GM12801 (cell line): ENCODE data around the gene IP6K3.

ENCODE experiments used
- CTCF ChIP-seq: IDR thresholded peaks from one replicate; pipeline ENCODE4 v1.5.1; 2011; ENCODE audit warnings: control low read depth; ENCODE audit not compliant: insufficient read length; ENCODE audit errors: extremely low read depth

Gene IP6K3

GRCh38 chr6:33746651-33747100 is at the start of gene IP6K3:
IP6K3 (minus strand) TSS chr6:33746905; CDS start chr6:33735476, 11,429 bp downstream.
- TF ChIP-seq CTCF: no peak

- TF ChIP-seq CTCF: no peak
These were observed 48.4 kb upstream of the IP6K3 start for GRCh38 chr6:33794910-33795623.

- no peak for TF ChIP-seq CTCF
These were observed 46.3 kb upstream of the IP6K3 start for GRCh38 chr6:33792981-33793380.

- TF ChIP-seq CTCF: no peak
These were observed 44.9 kb upstream of the IP6K3 start for GRCh38 chr6:33791620-33792019.

GRCh38 chr6:33790910-33791309 is 44.2 kb upstream of the IP6K3 start:
- no peak for TF ChIP-seq CTCF

GRCh38 chr6:33790379-33790778 is 43.7 kb upstream of the IP6K3 start:
- no peak for TF ChIP-seq CTCF

- TF ChIP-seq CTCF: no peak
These were observed 42.8 kb upstream of the IP6K3 start for GRCh38 chr6:33789550-33789895.
